ENCODE results near the gene RPTOR. TPM values are rescaled to one million over a fixed set of nuclear protein-coding genes. Genes with fewer than 3 reads are reported as not detected.

RPTOR gene
- total and polyA plus RNA-seq, 10 of the 15 experiments (the other 5 are each of a cell fraction or from before 2014, with no cell fraction given): 0.18 to 32.1 (median 7.8) TPM

DNA sequence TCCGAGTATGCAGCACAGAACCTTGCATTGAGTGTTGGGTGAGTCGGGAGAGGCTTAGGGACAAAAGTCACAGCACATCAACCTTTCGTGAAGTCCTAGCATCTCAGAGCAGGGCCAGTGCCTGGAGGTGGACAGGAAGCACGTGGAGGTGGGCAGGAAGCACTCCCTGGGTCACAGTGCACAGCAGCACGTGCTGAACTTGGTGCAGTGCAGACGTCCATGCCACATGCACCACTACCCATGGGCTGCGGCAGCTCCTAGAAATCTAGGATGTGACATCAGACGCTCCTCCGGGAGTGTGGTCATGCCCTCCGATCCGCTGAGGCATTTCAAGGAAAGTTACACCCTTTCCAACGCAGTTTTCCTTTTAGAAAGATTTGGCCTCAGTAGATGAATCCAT, 363.6 kb downstream of the RPTOR start:
- no peaks in the 10 kb centered on the region for H3K27me3 ChIP-seq (replicated peaks in 1 of 2; ENCODE audit: control insufficient read depth in 2 of 2, insufficient read depth in 2 of 2, low read length in 1 of 2)
- TF ChIP-seq HDAC2 (IDR thresholded peaks at IDR 0.05) (no peak), IRF4 (IDR thresholded peaks at IDR 0.05; ENCODE audit: low read depth, low read length) (no peak), BRCA1 (IDR thresholded peaks at IDR 0.05; ENCODE audit: low read depth, low read length) (no peak), NBN (IDR thresholded peaks at IDR 0.05) (no peak), ZZZ3 (IDR thresholded peaks at IDR 0.05; ENCODE audit: control insufficient read depth, insufficient read length, low read depth) (no peak), TCF7 (IDR thresholded peaks at IDR 0.05; ENCODE audit: borderline replicate concordance) (no peak), EED (IDR thresholded peaks at IDR 0.05; ENCODE audit: low read depth) (no peak), SMAD1 (IDR thresholded peaks at IDR 0.05; ENCODE audit: low read depth, partially characterized antibody) (no peak), RELA (IDR thresholded peaks at IDR 0.05; ENCODE audit: borderline replicate concordance, partially characterized antibody) (no peak)
- TF ChIP-seq, protein P1, sequence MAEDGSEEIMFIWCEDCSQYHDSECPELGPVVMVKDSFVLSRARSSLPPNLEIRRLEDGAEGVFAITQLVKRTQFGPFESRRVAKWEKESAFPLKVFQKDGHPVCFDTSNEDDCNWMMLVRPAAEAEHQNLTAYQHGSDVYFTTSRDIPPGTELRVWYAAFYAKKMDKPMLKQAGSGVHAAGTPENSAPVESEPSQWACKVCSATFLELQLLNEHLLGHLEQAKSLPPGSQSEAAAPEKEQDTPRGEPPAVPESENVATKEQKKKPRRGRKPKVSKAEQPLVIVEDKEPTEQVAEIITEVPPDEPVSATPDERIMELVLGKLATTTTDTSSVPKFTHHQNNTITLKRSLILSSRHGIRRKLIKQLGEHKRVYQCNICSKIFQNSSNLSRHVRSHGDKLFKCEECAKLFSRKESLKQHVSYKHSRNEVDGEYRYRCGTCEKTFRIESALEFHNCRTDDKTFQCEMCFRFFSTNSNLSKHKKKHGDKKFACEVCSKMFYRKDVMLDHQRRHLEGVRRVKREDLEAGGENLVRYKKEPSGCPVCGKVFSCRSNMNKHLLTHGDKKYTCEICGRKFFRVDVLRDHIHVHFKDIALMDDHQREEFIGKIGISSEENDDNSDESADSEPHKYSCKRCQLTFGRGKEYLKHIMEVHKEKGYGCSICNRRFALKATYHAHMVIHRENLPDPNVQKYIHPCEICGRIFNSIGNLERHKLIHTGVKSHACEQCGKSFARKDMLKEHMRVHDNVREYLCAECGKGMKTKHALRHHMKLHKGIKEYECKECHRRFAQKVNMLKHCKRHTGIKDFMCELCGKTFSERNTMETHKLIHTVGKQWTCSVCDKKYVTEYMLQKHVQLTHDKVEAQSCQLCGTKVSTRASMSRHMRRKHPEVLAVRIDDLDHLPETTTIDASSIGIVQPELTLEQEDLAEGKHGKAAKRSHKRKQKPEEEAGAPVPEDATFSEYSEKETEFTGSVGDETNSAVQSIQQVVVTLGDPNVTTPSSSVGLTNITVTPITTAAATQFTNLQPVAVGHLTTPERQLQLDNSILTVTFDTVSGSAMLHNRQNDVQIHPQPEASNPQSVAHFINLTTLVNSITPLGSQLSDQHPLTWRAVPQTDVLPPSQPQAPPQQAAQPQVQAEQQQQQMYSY (CRISPR knock-in tag; IDR thresholded peaks at IDR 0.05): no peak
- TF ChIP-seq, protein P2, sequence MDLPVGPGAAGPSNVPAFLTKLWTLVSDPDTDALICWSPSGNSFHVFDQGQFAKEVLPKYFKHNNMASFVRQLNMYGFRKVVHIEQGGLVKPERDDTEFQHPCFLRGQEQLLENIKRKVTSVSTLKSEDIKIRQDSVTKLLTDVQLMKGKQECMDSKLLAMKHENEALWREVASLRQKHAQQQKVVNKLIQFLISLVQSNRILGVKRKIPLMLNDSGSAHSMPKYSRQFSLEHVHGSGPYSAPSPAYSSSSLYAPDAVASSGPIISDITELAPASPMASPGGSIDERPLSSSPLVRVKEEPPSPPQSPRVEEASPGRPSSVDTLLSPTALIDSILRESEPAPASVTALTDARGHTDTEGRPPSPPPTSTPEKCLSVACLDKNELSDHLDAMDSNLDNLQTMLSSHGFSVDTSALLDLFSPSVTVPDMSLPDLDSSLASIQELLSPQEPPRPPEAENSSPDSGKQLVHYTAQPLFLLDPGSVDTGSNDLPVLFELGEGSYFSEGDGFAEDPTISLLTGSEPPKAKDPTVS (IDR thresholded peaks at IDR 0.05; ENCODE audit: low read depth, low read length): no peak
- TF ChIP-seq, protein P3, sequence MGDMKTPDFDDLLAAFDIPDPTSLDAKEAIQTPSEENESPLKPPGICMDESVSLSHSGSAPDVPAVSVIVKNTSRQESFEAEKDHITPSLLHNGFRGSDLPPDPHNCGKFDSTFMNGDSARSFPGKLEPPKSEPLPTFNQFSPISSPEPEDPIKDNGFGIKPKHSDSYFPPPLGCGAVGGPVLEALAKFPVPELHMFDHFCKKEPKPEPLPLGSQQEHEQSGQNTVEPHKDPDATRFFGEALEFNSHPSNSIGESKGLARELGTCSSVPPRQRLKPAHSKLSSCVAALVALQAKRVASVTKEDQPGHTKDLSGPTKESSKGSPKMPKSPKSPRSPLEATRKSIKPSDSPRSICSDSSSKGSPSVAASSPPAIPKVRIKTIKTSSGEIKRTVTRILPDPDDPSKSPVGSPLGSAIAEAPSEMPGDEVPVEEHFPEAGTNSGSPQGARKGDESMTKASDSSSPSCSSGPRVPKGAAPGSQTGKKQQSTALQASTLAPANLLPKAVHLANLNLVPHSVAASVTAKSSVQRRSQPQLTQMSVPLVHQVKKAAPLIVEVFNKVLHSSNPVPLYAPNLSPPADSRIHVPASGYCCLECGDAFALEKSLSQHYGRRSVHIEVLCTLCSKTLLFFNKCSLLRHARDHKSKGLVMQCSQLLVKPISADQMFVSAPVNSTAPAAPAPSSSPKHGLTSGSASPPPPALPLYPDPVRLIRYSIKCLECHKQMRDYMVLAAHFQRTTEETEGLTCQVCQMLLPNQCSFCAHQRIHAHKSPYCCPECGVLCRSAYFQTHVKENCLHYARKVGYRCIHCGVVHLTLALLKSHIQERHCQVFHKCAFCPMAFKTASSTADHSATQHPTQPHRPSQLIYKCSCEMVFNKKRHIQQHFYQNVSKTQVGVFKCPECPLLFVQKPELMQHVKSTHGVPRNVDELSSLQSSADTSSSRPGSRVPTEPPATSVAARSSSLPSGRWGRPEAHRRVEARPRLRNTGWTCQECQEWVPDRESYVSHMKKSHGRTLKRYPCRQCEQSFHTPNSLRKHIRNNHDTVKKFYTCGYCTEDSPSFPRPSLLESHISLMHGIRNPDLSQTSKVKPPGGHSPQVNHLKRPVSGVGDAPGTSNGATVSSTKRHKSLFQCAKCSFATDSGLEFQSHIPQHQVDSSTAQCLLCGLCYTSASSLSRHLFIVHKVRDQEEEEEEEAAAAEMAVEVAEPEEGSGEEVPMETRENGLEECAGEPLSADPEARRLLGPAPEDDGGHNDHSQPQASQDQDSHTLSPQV (IDR thresholded peaks at IDR 0.05): no peak
- TF ChIP-seq, protein P4, sequence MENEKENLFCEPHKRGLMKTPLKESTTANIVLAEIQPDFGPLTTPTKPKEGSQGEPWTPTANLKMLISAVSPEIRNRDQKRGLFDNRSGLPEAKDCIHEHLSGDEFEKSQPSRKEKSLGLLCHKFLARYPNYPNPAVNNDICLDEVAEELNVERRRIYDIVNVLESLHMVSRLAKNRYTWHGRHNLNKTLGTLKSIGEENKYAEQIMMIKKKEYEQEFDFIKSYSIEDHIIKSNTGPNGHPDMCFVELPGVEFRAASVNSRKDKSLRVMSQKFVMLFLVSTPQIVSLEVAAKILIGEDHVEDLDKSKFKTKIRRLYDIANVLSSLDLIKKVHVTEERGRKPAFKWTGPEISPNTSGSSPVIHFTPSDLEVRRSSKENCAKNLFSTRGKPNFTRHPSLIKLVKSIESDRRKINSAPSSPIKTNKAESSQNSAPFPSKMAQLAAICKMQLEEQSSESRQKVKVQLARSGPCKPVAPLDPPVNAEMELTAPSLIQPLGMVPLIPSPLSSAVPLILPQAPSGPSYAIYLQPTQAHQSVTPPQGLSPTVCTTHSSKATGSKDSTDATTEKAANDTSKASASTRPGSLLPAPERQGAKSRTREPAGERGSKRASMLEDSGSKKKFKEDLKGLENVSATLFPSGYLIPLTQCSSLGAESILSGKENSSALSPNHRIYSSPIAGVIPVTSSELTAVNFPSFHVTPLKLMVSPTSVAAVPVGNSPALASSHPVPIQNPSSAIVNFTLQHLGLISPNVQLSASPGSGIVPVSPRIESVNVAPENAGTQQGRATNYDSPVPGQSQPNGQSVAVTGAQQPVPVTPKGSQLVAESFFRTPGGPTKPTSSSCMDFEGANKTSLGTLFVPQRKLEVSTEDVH (IDR thresholded peaks at IDR 0.05; ENCODE audit: low read depth, partially characterized antibody): no peak

More for the DNA sequence above, 363.6 kb downstream of the RPTOR start:
- no peak overlapping the region for H3K4me3 ChIP-seq
- ATAC-seq: no peak
- no peak overlapping the region for H3K9ac ChIP-seq (ENCODE audit: control insufficient read depth, insufficient read depth, low read length)
- peaks cover 40% of the 10 kb centered on the region for H3K4me1 ChIP-seq (ENCODE audit: control insufficient read depth, insufficient read depth, low read length)
- no peak overlapping the region for H3K4me2 ChIP-seq (ENCODE audit: control insufficient read depth, insufficient read depth)
- H4K20me1 ChIP-seq (ENCODE audit: control insufficient read depth, insufficient read depth): no peaks in the 10 kb centered on the region
- H2AFZ ChIP-seq (ENCODE audit: control insufficient read depth, low read depth, low read length): no peak overlapping the region
- ChIA-PET RAD21 (ENCODE audit: unreplicated experiment) (interaction anchor here (2.6 kb wide), 1 partner anchor 31 kb away, joined by 11 read pairs; no protein-coding TSS in a partner anchor), SMC1A (ENCODE audit: uncharacterized antibody, unreplicated experiment) (interaction anchor here (3.3 kb wide), 1 partner anchor 9 kb away, joined by 46 read pairs; no protein-coding TSS in a partner anchor), CTCF (interaction anchor here (0.7 to 2.5 kb wide), 3 partner anchors 9 to 31 kb away, joined by 3 to 30 read pairs (median 5); no protein-coding TSS in a partner anchor), POLR2A (interaction anchor here (3.2 kb wide), 1 partner anchor 8 kb away, joined by 23 read pairs; no protein-coding TSS in a partner anchor)
- BruUV-seq (replicated peaks): no TSS peak
- 91% methylated on average over 12 of the region's 12 CpGs for WGBS (ENCODE audit: insufficient coverage, insufficient replicate concordance, low lambda C conversion rate, missing lambda C conversion rate)
- no peak for DNase-seq (ENCODE audit: low read depth, low spot score)
- peaks cover 10% of the 10 kb centered on the region; the same call in 2 of the 3 replicates for H3K9me3 ChIP-seq (replicated peaks; ENCODE audit: control insufficient read depth, insufficient read depth, low read length)
- H3K27ac ChIP-seq (ENCODE audit: control insufficient read depth, insufficient read depth): no peak overlapping the region
- intact Hi-C loops (cut with micrococcal nuclease; ENCODE audit: unreplicated experiment) (no loop called here), in situ Hi-C loops (cut with MboI) (no loop called here)
- no peaks in the 10 kb centered on the region for H3K79me2 ChIP-seq (ENCODE audit: control insufficient read depth, insufficient read depth, low read length)
- H3K36me3 ChIP-seq (ENCODE audit: control insufficient read depth in 2 of 2, insufficient read depth in 2 of 2, low read length in 1 of 2): peaks cover 7 to 13% of the 10 kb centered on the region in 2 experiments; a peak in 3 of 4 replicates
- FAIRE-seq: no peak
